HG03135 (cell line): ENCODE measurements around the gene ZNHIT6.

Source experiments
- ATAC-seq: cut with Tn5 transposase; IDR thresholded peaks from one replicate; pipeline ENCODE4 v1.9.1; 2021; ENCODE audit warnings: mild to moderate bottlenecking, moderate library complexity; ENCODE audit not compliant: unreplicated experiment

The ZNHIT6 gene

DNA sequence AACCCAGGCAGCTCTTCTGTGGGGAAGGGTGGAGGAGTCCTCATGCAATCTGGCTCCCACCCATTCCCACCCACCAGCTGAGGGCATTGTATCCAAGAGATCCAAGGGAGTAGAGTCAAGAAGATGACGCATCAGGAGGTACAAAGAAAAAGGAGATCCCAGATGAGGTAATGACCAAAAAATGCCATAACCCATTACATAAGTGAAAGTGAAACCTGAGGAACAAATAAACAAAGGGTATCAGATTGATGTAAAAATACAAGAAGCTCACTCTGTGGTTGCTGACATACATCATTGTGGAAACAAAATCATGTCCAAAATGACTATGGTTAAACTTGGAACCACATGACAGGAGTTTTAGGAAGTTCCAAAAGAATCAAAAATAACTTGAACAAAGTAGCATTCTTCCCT is 85.2 kb downstream of the ZNHIT6 start:
- ATAC-seq = no peak

- no peak for ATAC-seq
Measured at GRCh38 chr1:85621430-85621829, 86.8 kb downstream of the ZNHIT6 start.

GRCh38 chr1:85617633-85618100 is 90.6 kb downstream of the ZNHIT6 start:
- no peak for ATAC-seq

GRCh38 chr1:85616736-85617135 is 91.5 kb downstream of the ZNHIT6 start:
- no peak for ATAC-seq

DNA sequence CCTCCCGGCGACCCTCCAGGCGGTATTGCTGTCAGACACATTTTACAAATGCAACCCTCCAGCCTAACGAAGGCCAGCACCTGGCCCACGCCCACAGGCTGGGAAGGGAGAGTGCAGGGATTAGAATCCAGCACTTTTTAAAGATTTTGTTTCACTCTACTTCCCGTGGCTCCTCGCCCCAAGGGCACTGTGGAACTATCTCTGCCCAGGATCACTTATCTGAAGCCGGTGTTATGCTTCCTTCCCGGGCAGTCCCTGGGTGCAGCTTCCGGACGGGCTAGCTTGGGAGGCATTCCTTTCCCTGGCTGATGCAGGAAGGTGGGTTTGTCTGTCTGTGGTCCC is 91.9 kb downstream of the ZNHIT6 start:
- no peak for ATAC-seq

DNA sequence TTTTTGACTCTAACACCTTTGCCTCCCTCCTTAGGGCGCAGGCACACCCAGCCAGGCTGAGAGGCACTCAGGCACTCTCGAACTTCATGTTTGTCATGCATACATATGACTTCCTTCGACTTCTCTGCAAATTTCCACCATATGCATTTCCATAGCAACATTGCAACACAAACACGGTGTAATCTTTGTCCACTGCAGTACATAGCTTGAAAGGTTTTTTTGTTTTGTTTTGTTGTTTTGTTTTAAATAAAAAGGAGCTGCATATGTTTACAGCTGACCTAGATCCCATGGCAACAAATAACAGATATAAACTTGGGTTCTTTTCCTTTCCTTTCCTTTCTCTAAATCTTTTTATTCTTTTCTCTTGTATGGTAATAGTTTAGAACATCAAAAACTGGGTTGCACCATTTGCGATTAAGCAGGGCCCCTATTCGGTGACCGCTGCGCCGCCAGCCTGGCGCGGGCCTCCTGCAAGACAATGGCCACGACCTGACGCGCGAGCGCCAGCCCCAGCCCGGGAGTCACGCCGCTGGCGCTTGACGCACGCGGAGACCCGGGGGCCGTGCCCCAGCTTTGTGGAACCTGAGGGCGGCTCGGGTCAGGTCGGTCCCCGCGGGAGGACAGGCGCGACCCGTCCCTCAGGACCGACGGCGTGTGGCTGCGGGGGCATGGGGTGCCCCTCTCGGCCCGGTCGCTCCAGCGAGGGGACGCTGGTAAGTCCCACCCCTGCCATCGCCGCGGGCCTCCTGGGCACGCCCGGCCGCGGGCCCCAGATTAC is 92.5 kb downstream of the ZNHIT6 start:
- ATAC-seq = no peak

- no peak for ATAC-seq
Measured at GRCh38 chr1:85612704-85613361, 95.4 kb downstream of the ZNHIT6 start.

DNA sequence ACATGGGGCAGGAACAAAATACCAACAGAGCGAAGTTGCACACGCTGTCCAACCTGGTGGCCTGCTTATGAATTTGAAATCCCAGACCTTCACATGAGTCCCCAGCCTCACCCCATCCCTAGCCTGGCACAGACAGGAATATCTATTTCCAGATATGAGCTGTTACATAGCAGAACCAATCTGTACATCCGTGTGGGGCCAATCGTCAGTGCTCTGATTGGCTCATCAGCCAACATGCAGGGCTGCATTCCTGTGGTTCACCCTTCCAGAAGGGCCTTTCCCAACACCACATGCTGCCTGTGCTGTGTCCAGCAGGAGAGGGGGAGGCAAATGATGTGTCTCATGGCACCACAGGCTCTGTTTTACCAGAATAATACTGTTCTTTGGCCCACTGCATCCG is 96.4 kb downstream of the ZNHIT6 start:
- ATAC-seq = no peak

GRCh38 chr1:85611425-85611824 is 96.8 kb downstream of the ZNHIT6 start:
- ATAC-seq = no peak

- ATAC-seq = no peak
Measured at GRCh38 chr1:85609976-85610375, 98.3 kb downstream of the ZNHIT6 start.

GRCh38 chr1:85608851-85609250 is 99.4 kb downstream of the ZNHIT6 start:
- no peak for ATAC-seq

- ATAC-seq = no peak
Measured at GRCh38 chr1:85607921-85608265, 100.3 kb downstream of the ZNHIT6 start.

DNA sequence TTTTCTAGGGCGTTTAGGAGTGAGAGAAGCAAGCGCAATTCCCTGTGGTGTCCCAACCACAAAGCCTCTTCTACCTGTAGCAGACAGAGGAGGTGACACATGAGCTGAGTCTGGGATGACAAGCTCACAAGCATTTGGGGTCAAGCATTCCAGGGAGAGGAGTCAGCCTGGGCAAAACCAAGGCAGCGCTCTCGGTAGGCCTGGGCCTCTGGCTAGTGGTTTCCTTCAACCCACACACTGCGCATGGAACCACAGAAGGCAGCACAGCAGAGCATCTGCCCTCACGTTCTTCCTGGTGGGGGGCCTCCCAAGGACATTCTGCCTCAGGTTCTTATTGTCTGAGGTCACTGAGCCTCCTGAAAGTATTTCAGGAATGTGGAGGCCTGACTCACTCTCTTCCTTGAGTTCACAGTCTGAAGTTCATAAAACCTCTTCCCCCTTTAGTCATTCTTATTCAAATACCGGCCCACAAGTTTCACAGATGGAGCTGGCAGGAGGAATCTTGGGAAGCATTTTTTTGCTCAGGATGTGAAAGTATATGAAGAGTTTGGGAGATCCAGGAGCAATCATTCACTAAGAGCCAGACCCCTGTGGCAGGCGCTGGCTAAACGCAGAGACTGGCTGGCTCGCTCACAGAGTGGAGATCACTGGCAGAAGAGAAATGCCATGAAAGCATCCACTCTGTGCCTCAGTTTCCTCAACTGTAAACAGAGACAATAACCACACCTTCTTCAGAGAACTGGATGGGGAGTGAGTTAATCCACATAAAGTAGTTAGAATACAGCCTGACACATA is 100.9 kb downstream of the ZNHIT6 start:
- ATAC-seq = no peak

GRCh38 chr1:85606414-85606800 is 101.8 kb downstream of the ZNHIT6 start:
- no peak for ATAC-seq

DNA sequence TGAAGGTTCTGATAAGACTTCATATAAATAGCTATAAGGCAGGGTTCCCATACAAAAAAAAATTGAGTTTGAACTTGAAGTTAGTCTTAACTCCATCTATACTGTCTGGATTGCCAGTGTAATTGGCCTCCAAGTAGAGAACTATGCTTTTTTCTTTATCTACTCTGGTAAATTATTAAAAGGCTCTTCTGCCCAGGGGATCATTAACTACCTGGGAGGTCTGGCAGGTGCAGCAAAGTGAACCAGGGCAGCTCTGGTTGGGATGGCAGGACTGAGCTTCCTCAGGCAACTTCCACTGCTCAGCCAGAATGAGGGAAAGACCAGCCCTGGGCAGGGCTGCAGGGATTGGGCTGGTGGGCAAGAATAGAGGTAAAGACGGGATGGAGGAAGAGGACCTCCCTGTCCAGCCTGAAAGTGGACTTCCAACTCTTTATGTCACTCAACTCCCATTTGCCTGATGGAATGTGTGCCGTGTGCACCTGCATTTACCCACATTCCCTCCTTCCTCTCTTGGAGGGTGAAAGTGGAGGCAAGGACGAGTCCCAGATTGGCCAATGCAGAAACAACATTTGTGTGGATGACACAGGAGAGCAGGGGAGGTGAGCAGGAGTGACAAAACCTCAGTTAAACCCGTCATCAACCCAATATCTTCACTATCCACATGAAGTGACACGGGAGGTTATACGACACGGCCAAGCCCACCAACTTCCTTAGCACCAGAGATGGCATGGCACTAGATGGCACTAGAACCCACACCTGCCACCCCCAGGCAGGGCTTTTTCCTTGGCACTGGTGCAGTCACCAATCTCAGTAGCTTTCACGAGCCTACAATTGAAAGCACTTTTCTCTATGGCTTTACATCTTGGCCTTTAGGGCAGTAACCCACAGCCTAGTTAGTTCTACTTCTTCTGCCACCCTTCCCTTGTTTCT is 102.5 kb downstream of the ZNHIT6 start:
- ATAC-seq = no peak

GRCh38 chr1:85604298-85604997 is 103.8 kb downstream of the ZNHIT6 start:
- ATAC-seq = no peak

DNA sequence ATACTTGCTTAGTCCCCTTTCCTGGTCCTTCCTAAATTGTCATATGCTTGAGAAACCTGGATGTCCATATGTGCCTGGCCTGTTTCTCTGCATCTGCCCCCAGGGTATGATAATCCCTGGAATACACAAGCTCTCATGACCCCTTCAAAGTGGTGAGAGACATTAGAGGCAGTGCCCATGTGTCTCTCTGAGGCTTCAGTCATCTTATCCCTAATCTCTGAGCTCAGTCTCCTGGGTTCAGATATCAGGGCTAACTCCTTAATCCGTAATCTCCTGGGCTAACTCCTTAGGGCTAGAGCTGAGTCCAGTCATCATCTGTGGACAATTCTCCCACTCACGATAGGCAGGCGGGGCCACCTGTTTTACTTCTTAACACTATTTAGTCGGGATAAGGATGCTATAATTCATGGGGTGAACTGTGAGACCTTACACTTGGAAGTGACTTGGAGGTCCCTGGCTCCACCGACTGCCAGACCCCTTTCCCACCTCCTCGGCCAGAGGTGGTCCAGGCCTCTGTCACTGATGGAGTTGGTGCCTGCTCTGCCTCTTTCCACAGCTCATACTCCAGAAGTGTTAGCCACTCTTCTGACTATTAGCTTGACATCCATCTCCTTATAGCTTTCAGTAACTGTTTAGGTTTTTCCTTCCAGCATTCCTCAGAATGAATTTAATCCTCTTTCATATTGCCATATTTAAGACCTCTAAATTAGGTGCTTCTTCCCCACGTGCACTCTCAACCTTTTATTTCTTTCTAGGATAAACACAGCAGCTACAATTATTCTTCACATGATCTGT is 105.0 kb downstream of the ZNHIT6 start:
- no peak for ATAC-seq

DNA sequence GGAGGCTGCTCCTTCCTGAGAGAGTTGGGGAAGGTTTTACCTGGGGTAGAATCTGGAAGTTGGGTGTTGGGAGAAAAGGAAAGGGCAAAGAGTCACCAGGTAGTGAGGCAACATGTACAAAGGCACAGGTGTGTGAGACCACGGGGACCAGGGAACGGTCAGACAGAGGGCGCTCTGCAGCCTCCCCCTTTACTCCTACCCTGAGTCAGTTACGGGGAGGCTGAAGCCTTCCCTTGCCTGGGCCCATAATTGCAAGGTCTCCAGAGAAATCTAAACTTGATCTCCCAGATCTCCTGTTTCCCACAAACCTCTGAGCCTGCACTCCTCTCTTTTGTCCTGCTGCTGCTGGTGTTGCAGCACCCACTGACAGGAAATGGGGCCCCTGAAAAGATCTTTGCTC is 105.7 kb downstream of the ZNHIT6 start:
- no peak for ATAC-seq

- no peak for ATAC-seq
Measured at GRCh38 chr1:85601901-85602300, 106.3 kb downstream of the ZNHIT6 start.
